MM.1S (cell line): ENCODE data around the gene RERE.

Source experiments
- EZH2 ChIP-seq: fragments of 300-600 bp; sonication (generic); optimal IDR thresholded peaks from 2 replicates; pipeline ENCODE3; 2017; ENCODE audit warnings: low read depth, mild to moderate bottlenecking, antibody characterized with exemption, low read length, mixed read lengths
- TF ChIP-seq, protein P1 (sequence below): fragments of 300-600 bp; sonication (generic); IDR thresholded peaks from 2 replicates; pipeline ENCODE4 v1.5.1; 2016; ENCODE audit warnings: antibody characterized with exemption, low read length, mixed read lengths

DNA sequence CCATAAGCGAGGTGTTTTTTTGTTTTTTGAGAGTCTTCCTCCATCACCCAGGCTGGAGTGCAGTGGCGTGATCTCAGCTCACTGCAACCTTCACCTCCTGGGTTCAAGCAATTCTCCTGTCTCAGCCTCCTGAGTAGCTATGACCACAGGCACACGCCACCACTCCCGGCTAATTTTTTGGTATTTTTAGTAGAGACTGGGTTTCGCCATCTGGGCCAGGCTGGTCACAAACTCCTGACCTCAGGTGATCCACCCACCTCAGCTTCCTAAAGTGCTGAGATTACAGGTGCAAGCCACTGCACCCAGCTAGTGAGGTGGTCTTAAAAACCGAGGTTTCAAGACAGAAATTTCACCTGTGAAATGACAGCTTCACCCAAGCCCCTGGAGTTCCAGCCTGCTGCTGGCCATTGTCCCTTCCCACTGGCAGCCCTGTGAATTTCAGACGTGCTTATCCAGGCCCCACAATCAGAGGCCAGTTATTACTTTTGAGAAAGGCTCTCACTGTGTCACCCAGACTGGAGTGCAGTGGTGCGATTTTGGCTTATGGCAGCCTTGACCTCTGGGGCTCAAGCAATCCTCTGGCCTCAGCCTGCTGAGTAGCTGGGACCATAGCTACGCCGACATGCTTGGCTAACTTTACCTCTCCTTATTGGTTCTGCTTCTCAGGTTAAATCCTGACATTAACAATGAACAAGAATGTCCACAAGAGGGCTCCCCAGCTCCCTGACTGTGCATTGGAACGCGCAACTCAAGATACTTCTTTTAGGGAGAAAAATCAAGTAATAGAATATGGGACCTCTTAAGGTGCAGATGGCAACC is 41.7 kb upstream of the RERE start:
- TF ChIP-seq, protein P1, sequence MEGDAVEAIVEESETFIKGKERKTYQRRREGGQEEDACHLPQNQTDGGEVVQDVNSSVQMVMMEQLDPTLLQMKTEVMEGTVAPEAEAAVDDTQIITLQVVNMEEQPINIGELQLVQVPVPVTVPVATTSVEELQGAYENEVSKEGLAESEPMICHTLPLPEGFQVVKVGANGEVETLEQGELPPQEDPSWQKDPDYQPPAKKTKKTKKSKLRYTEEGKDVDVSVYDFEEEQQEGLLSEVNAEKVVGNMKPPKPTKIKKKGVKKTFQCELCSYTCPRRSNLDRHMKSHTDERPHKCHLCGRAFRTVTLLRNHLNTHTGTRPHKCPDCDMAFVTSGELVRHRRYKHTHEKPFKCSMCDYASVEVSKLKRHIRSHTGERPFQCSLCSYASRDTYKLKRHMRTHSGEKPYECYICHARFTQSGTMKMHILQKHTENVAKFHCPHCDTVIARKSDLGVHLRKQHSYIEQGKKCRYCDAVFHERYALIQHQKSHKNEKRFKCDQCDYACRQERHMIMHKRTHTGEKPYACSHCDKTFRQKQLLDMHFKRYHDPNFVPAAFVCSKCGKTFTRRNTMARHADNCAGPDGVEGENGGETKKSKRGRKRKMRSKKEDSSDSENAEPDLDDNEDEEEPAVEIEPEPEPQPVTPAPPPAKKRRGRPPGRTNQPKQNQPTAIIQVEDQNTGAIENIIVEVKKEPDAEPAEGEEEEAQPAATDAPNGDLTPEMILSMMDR = peak; percentile 56
- TF ChIP-seq EZH2 = no peak
